DMS 273 (cell line): ENCODE data around the gene DAPK3.
A peak's percentile ranks its signal among the peaks of the same experiment; 100 is the strongest.
"Not testable (repeated sequence)": the region's sequence is repeated elsewhere in the genome, so short reads cannot be mapped to it uniquely, and the experiment has no call there.

ENCODE experiments used
- DNase-seq: peaks from one replicate; lab custom pipeline; 2025; ENCODE audit not compliant: unreplicated experiment; lab: John Stamatoyannopoulos, UW

Gene DAPK3

GRCh38 chr19:3955688-3956087, 15.2 kb downstream of the DAPK3 start:
- DNase-seq = no peak

GRCh38 chr19:3955276-3955675, 15.6 kb downstream of the DAPK3 start:
- DNase-seq = not testable (repeated sequence)

GRCh38 chr19:3954107-3954506, 16.8 kb downstream of the DAPK3 start:
- DNase-seq = no peak

- not testable (repeated sequence) for DNase-seq
Measured at GRCh38 chr19:3952755-3953276, 18.1 kb downstream of the DAPK3 start.

GRCh38 chr19:3950871-3951861, 19.7 kb downstream of the DAPK3 start:
- DNase-seq = peak; percentile 77

- peak; percentile 41 for DNase-seq
Measured at GRCh38 chr19:3949997-3950859, 20.7 kb downstream of the DAPK3 start.

- DNase-seq = no peak
Measured at GRCh38 chr19:3949294-3949693, 21.6 kb downstream of the DAPK3 start.

- DNase-seq = not testable (repeated sequence)
Measured at GRCh38 chr19:3947316-3947933, 23.5 kb downstream of the DAPK3 start.

- no peak for DNase-seq
Measured at GRCh38 chr19:3945838-3946237, 25.1 kb downstream of the DAPK3 start.

GRCh38 chr19:3944018-3944721, 26.7 kb downstream of the DAPK3 start:
- DNase-seq = no peak

GRCh38 chr19:3942790-3943409, 28.0 kb downstream of the DAPK3 start:
- no peak for DNase-seq

- not testable (repeated sequence) for DNase-seq
Measured at GRCh38 chr19:3938300-3938950, 32.5 kb downstream of the DAPK3 start.

GRCh38 chr19:3936506-3937442, 34.1 kb downstream of the DAPK3 start:
- no peak for DNase-seq

- no peak for DNase-seq
Measured at GRCh38 chr19:3932931-3933810, 37.7 kb downstream of the DAPK3 start, which contains the start of gene NMRK2. Gene NMRK2, plus strand, starts transcription at chr19:3933069. Its CDS starts 603 bp downstream, at chr19:3933672.

- DNase-seq = no peak
Measured at GRCh38 chr19:3931041-3931440, 39.9 kb downstream of the DAPK3 start.

- no peak for DNase-seq
Measured at GRCh38 chr19:3923912-3924311, 47.0 kb downstream of the DAPK3 start.

GRCh38 chr19:3923096-3923758, 47.7 kb downstream of the DAPK3 start:
- DNase-seq = no peak
